ENCODE data around the gene APELA. TPM values are rescaled to one million over a fixed set of nuclear protein-coding genes. Genes with fewer than 3 reads are reported as not detected.

Gene APELA, protein sequence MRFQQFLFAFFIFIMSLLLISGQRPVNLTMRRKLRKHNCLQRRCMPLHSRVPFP
- not detected in 2 replicates for total RNA-seq

DNA sequence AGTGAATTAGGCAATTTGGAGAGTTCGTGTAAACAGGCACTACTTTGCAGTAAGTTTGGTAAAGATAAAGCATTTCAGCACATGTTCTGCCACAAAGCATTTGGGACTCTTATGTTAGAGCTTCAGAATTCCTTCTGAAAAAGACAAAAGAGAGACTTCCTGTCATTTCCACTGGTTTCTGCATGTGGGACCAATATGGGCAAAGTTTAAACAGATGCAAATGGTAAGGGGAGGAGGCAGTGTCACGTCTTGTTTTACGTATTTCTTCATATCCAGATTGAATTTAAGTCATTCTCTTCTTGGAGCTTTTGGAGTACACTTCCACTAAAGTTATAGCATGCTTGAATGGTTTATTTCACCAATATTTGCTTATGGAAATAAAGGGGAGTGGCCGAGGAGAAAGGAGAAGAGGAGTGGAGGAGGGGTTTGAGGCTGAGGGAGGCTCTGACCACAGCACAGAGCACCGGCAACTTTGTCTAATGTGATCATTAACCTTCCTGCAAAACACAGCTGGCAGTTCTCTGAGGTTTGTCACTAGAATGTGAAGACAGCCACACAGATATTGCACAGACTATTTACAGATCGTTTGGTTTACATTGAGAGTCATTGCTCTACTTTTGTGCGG lies at the start of gene APELA:
TSS of gene APELA (plus strand) at position 479 of the 625 bp plus-strand sequence. CDS start 154 bp downstream, outside the sequence.

Other genes starting within 250 kb of the APELA start
- gene SMIM31, start 123.0 kb upstream of the APELA start, total RNA-seq, result not detected in 2 replicates
- not detected in 2 replicates for gene TRIM61, start 100.5 kb downstream of the APELA start, total RNA-seq
- not detected in 2 replicates for gene TRIM60, start 154.8 kb downstream of the APELA start, total RNA-seq
- not detected in 2 replicates for gene TRIM75, start 176.7 kb downstream of the APELA start, total RNA-seq
- 13.8 and 14.3 TPM in 2 replicates for gene TMEM192, start 235.7 kb downstream of the APELA start, total RNA-seq